K562 (cell line): ENCODE measurements around the gene PTP4A2. TPM values are rescaled to one million over a fixed set of nuclear protein-coding genes. Genes with fewer than 3 reads are reported as not detected.

ENCODE experiments used
- CCNT2 ChIP-seq: IDR thresholded peaks from 2 replicates; pipeline ENCODE4 v1.6.1; 2011; ENCODE audit warnings: borderline replicate concordance, low read depth, mild to moderate bottlenecking, moderate library complexity, mixed read lengths, low read length; ENCODE audit not compliant: insufficient read length; ENCODE audit errors: extremely low read depth
- ESRRA ChIP-seq: fragments of 450-650 bp; IDR thresholded peaks from 2 replicates; pipeline ENCODE4 v1.6.1; 2014; ENCODE audit warnings: low read depth, mild to moderate bottlenecking, moderate library complexity, borderline replicate concordance
- HDAC1 ChIP-seq, 2 experiments: fragments of 450-650 bp; IDR thresholded peaks; 2 replicates each; pipeline ENCODE4 v1.6.1; 2016 to 2017; ENCODE audit warnings: inconsistent platforms in 1 of 2, mild to moderate bottlenecking in 1 of 2, moderate library complexity in 1 of 2
- PHB ChIP-seq: fragments of 250-450 bp; sonication (Bioruptor Pico); IDR thresholded peaks from 2 replicates; pipeline ENCODE4 v1.5.0; 2021
- POLR2B ChIP-seq: fragments of 450-650 bp; IDR thresholded peaks from 2 replicates; pipeline ENCODE4 v1.6.1; 2018; ENCODE audit warnings: low read depth; ENCODE audit not compliant: partially characterized antibody
- POLR3G ChIP-seq: IDR thresholded peaks from 2 replicates; pipeline ENCODE4 v1.6.1; 2011; ENCODE audit not compliant: insufficient read length, insufficient replicate concordance; ENCODE audit errors: extremely low read depth
- SFPQ ChIP-seq: fragments of 200-400 bp; formaldehyde crosslinking; IDR thresholded peaks from 2 replicates; pipeline ENCODE4 v1.6.1; 2017; ENCODE audit warnings: mild to moderate bottlenecking, low read depth, low read length, moderate library complexity
- SIRT6 ChIP-seq: IDR thresholded peaks from one replicate; pipeline ENCODE4 v1.6.1; 2012; ENCODE audit warnings: low read depth, mild to moderate bottlenecking, control low read depth, inconsistent platforms, low read length, moderate library complexity
- SMARCE1 ChIP-seq: fragments of 450-650 bp; IDR thresholded peaks from 2 replicates; pipeline ENCODE4 v1.7.1; 2016; ENCODE audit warnings: mild to moderate bottlenecking
- XRCC4 ChIP-seq: IDR thresholded peaks from one replicate; pipeline ENCODE4 v1.6.1; 2011; ENCODE audit not compliant: insufficient read depth, insufficient read length; ENCODE audit errors: extremely low read depth
- ZBTB1 ChIP-seq: sonication (generic); formaldehyde crosslinking; IDR thresholded peaks from 2 replicates; pipeline ENCODE4 v1.8.1; 2023; ENCODE audit warnings: missing genetic modification reagents, low read depth, mild to moderate bottlenecking, borderline replicate concordance
- ZEB2 ChIP-seq: fragments of 450-650 bp; IDR thresholded peaks from 2 replicates; pipeline ENCODE4 v1.6.1; 2016
- ZNF174 ChIP-seq: fragments of 250-450 bp; sonication (Bioruptor Pico); IDR thresholded peaks from 2 replicates; pipeline ENCODE4 v1.4.0; 2020; ENCODE audit warnings: mild to moderate bottlenecking
- ZNF282 ChIP-seq: sonication (generic); formaldehyde crosslinking; IDR thresholded peaks from 2 replicates; pipeline ENCODE4 v1.8.1; 2023; ENCODE audit warnings: missing genetic modification reagents
- ZNF316 ChIP-seq: fragments of 450-650 bp; IDR thresholded peaks from 2 replicates; pipeline ENCODE4 v1.6.1; 2016
- ZNF592 ChIP-seq: fragments of 450-650 bp; IDR thresholded peaks from 2 replicates; pipeline ENCODE4 v1.6.1; 2017; ENCODE audit warnings: antibody characterized with exemption, mild to moderate bottlenecking
- ZNF609 ChIP-seq: sonication (generic); formaldehyde crosslinking; IDR thresholded peaks from 2 replicates; pipeline ENCODE4 v1.8.1; 2023; ENCODE audit warnings: missing genetic modification reagents, mild to moderate bottlenecking, borderline replicate concordance
- polyA plus RNA-seq, 8 experiments: library from polyadenylated mRNA; depleted of rRNA in 4 of 8; stranded (reverse) in 5 of 8; unstranded in 3 of 8; fragments of >200 nt; fragmentation: Nextera tagmentation in 2 of 8; fragmentation: Illumina TruSeq in 1 of 8; extraction: Ambion mirVana in 2 of 8; extraction: Trizol in 1 of 8; gene quantifications; 2 replicates each; pipeline versions ENCODE4 v1.2.1 to v1.2.3, GENCODE V29; 2011 to 2014; ENCODE audit warnings: inconsistent platforms in 1 of 8, missing spikeins in 1 of 8
- total RNA-seq, 7 experiments: library from RNA; depleted of rRNA in 6 of 7; stranded (reverse); fragments of >200 nt in 6 of 7; fragmentation: Illumina TruSeq in 2 of 7; extraction: Trizol in 2 of 7; gene quantifications; 2 replicates each; pipeline versions ENCODE4 v1.2.1 to v1.2.3, GENCODE V29; 2011 to 2021; ENCODE audit warnings: low replicate concordance in 1 of 7

Gene PTP4A2
- total and polyA plus RNA-seq, 9 of the 15 experiments (the other 6 are each of a cell fraction or from before 2014, with no cell fraction given), result 197 to 870 (median 480) TPM

- TF ChIP-seq ZNF609 (CRISPR knock-in tag) (no peak), ZEB2 (peak; percentile 25; the same call in 1 of the 2 replicates), ZNF316 (no peak), PHB (CRISPR knock-in tag) (no peak), ZNF174 (no peak), SMARCE1 (peak; percentile 62), SFPQ (no peak), XRCC4 (no peak), ZNF592 (peak; percentile 48; the same call in 1 of the 2 replicates), SIRT6 (no peak), POLR2B (peak; percentile 40), CCNT2 (no peak), POLR3G (no peak), ZBTB1 (no peak), ZNF282 (CRISPR knock-in tag) (no peak), ESRRA (no peak), HDAC1 (IDR thresholded peaks at IDR 0.05) (peak in 1 of 2 experiments; percentile 84; a peak in 2 of 4 replicates)
Measured at GRCh38 chr1:31926853-31927660, 11.1 kb downstream of the PTP4A2 start (continued).
